HG03159 (cell line): ENCODE data around the gene STPG1.

ENCODE experiments used
- ATAC-seq: cut with Tn5 transposase; IDR thresholded peaks from one replicate; pipeline ENCODE4 v1.9.1; 2021; ENCODE audit warnings: mild to moderate bottlenecking, moderate library complexity; ENCODE audit not compliant: unreplicated experiment

The STPG1 gene

DNA sequence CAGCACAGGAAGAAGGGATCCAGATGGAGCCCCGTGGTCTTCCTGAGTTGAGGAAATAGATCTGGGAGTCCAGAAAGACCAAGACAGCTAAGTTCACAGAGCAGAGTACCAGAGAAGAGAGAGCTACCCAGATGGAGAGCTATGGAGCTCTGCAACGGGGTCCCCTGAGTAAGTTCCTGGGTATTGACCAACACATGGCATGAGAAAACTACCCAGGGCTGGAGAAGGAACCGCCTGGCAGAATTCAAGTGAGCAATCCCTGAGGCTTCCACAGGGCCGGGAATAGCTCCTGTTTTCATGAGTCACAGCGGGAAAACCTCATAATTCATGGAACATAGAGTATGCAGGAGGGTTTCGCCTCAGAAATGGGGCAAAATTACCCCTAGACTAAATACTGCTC is 19.7 kb downstream of the STPG1 start:
- no peak for ATAC-seq

DNA sequence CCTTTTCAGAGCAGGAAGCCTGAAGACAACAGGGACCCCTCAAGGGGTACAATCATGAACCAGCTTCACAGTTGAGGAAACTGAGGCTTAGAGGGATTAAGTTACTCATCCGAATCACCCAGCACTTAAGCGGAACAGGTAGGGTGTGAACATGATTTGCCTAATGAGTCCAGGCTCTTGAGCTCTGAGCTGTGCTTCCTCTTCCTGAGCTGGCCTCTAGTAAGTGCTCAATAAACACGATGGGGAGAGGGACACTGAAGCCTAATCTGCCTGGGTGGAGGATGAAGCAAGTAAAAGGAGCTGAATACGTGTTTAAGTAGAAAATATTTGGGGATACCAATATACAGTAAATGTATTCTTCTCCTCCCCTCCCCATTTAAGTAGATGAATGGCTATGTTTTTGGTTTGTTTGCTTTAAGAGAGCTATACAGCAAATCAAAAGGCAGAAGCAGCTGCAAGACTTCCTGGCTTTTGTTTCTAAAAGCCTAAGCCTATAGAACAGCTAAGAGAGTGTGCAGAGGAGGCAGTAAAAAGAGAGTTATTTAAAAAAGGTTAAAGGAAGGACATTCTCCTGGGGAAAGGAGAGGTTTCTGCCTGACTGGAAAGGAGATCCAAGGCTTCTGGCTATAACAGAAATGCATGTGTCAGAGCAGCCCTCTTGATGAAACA is 20.5 kb downstream of the STPG1 start:
- no peak for ATAC-seq

DNA sequence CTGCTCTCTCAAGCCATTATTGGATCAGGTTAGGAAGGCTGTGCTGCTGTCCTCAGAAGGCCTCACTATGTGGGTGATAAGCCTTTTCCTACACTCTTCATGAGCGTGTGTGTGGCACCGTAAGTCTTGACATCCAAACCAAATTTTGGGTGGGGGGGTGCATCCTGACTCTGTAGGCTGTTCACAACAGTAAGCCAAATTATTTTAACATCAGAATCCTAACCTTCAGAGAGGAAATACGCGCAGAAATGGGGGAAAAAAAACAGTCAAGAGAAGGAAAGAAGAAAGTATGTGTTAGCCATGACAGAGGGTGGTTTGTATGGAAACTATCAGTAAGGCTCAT is 21.0 kb downstream of the STPG1 start:
- ATAC-seq: peak; percentile 7

DNA sequence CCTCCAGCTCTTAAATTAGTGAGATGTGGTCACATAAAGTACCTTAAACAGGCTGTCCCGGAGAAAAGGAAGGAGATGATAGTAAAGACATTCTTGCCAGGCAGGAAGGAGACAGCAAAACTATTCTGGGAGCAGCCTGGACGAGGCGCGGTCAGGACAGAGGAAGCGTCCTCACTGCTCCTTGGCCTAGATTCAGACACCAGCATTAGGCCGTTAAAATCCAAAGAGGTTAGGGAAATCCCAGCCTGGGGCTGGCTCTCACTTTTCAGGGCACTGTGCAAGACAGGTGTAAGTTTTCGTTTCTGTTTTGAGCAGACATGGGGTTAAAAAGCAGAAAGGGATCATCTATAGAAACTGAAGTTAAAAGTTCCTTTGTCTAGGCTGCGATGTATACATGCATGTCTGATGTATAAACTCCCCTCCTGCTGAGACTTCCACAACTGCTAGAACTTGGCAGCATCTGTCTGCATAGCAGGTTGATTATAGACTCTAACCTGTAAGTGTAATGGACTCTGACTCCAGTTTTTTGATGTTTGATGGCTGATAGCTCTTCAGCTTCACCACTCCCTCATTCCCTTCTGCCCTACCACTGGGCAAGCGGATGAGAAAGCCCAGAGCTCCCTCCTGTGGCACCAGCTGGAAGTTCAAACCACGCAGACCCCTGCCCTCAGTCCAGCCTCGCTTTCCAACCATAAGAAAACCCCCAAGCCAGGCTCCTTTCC is 21.5 kb downstream of the STPG1 start:
- peak; percentile 66 for ATAC-seq

DNA sequence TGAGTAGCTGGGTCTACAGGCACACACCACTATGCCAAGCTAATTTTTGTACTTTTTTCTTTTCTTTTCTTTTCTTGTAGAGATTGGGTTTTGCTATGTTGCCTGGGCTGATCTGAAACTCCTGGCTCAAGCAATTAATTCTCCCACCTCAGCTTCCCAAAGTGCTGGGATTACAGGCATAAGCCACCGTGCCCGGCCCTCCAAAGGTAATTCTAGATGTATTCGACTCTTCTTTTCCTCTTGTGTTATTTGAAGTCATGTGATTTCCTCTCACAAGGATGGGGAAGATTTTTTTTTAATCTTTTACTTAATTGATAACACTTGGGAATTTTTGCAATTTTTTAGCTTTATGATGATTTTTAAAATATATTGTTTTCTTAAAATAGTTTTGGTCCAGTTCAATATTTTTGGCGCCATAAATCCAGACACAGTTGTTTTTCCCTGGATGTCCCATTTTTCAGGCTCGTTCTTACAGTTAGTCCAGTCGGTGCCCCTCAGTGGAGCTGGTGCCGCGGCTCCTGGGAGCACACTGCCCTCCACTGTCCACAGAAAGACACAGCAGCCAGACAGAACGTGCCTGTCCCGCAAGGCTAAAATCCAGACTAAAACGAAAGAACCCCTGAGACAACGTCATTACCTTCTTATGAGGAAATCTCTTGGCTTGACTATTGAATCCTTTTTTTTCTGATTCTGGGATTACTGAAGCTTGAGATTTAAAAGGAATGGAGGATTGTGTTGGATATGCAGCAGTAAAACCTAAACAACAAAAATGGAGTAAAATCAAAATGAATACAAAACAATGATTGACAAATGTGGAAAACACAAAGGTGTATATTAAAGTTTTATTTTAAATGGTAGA is 22.4 kb downstream of the STPG1 start:
- ATAC-seq: peak; percentile 56

DNA sequence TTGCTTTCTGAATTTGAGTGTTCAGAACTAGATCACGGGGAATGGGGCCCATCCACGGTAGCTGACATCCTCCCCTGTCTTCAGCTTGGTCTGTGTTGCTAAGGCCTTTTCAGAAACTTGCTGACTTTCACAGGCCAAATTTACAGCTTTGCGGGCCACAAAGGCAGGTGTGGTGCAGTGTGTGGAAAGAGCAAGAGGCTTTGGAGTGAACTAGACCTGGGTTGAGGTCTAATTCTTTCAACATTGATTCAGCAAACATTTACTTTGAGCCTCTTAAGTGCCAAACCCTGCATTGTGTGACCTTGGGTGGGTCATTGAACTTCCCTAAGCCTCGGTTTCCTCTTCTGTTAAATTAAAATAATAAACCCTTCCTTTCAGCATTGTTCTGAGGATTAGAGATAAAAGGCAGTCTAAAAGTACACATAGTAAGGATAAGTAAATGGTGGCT is 24.3 kb downstream of the STPG1 start:
- ATAC-seq: no peak

DNA sequence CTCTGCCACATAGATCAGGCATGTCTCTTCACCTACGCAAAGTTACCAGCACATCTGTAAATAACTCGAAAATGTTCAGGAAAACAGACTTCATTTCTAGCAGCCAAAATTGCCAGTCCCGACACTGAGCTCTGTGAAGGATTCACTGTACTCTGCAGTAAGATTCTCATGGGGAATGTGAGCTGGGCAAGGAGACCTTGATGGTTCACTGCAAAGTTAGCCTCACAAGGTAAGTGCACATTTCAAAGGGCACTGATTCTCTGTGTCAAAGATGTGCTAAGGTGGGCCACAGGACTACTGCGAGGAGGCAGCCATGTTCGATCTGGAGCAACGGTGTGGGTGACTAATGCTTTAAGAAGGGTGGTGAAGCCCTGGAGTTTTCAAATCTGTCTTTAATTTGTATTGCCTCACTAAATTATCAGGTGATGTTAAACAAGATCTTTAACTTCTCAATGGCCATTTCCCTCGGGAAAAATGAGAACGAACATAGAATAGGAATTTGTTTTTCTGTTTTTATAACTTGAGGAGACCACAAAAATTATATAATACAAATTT is 25.2 kb downstream of the STPG1 start:
- ATAC-seq: no peak

DNA sequence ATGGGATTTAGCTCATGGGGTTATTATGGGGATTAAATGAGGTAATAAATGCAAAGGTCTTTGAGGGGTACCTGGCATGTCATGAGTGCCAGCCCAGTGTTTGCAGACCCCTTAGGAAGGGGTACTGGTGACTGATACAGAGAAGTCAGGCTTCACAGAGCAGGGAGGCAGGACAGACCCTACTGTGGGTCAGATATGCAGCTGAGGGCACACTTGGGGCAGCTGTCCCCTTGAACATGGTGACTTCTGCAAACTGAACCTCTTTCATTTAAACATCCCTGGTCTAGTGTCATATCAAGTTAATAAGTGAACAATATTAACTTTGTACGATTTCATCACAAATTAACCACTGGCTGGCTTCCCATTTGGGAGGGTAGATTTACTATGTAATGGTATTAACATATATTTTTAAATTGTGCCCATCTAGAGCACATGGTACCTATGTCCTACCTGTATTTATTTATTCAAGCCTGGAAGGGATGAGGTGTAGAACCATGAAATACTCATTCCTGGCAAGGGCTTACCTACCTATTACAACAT is 25.9 kb downstream of the STPG1 start:
- ATAC-seq: no peak

DNA sequence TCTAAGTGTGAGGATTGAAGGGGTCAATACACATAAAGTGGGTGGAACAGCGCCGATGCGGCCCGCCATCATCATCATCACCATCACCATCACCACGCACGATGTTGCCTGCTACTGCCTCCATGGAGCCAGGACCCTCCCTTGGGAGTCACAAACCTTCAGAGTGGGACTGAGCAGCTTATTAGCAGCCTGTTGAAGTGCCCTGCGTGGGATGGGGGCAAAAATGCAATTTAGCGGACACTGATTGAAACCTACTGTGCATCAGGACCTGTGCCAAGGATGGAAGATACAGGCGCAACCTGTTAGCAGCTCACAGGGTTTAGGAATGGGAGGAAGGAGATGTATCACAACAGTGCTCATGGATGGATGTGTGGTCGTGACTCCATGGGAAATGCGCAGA is 26.7 kb downstream of the STPG1 start:
- no peak for ATAC-seq

DNA sequence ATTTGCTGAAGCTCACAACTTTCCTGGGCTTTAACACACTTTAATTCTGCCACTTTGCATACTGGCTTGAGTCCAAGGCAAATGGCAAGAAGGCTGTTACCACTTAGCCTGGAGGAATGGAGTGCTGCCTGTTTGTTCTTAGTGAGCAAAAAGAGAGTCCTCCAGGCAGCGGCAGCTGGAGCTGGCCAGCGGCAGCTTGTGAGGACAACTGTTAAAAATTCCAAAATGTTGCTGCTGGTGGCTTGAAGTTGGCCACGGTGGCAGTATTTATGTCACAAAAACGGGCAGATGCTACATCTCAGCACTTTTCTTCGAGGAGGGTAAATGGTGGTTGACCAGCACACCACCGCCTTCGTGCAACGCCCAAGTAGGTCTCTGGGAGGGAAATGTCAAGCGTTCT is 27.3 kb downstream of the STPG1 start:
- ATAC-seq: no peak

DNA sequence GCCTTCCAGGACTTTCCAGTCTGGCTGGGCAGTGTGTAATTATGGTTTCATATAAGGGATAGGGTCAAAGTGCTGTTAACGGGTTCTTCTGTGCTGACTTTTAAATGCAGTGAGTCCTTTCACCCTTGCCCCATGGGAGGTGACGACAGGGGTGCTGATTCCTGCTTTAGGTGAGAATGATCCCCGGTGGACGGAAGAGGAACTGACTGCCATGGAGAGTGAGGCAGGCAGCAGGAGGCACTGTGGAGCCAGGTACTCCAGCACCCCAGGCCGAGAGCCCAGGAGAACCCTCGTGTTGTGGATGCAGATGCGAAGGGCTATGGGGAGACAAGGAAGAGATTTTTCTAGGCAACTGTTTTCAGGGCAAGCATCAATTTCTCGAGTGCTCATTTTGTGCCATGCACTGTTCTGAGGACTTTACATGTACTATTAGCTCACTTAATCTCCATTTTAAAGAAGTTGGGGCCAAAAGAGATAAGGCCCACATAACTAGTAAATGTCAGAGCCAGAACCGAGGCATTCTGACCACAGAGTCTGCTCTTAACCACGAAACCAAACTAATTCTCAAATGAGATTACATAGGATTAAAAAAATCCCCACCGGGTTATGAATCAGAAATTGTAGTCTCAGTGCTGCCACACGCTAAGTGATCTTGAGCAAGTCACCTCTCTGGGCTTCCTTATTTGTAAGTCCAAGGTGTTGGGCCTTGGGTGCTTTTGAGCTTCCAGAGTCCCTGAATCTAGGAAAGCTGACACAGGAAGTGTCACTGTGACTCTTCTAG is 28.2 kb downstream of the STPG1 start:
- no peak for ATAC-seq

DNA sequence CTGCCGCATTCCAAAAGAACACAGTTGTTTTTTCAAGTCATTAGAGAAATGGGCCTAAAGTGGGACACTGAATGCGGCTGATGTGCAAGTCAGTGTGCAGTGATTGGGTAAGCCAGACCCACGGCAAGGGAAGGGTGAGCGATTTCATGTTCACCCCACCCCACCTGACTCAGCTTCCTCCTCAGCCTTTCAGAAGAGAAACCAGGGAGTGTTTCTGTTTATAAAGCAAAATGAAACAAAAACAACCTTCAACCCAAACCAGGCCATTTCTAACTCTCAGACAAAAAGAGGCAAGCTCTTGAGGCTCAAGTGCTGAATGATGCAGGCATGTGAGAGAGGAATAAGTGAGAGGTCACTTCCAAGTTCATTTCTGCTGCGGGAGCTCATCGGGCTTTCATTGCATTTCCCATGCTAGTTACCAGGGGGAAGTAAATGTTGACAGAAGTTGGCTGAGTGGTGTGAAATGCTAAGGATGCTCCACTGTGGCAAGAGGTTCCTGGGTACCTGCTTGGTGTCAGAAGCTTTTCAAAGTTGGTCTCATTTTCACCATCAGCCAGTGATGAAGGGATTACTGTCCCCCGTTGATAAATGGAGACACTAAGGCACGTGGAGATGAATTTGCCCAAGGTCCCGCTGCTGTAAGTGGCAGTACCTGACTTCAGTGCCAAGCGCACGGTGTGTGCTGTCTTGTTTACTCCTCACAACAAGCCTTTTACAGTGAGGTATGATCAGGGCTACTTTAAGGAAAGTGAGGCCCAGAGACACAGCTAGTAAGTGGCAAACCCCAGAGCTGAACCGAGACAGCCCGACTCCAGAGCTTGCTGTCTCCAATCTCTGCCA is 29.1 kb downstream of the STPG1 start:
- ATAC-seq: peak; percentile 65

DNA sequence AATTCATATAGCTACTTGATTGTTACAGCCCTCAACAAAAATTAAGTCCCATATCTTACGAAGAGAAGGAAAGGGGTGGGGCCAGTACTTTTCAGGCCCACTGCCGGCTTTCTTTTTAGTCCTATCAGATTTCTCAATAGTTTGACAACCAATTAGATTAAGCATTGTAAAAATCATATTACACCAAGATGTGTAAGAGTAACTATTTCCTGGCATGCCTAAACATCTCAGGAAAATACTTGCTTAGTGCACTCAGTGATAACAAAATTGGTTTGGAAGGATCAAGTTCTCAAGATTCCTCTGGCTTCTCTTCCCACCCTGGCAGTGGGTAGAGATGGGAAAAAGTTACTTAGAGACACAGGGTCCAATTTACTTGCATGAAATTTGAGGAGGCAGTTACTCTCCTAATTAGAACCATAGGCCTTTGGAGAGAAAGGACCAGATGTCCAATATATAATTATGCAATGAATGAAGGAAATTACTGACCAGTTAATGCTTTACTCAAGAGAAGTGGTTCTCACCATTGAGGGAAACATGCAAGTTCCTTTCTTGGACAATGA is 30.1 kb downstream of the STPG1 start:
- no peak for ATAC-seq

DNA sequence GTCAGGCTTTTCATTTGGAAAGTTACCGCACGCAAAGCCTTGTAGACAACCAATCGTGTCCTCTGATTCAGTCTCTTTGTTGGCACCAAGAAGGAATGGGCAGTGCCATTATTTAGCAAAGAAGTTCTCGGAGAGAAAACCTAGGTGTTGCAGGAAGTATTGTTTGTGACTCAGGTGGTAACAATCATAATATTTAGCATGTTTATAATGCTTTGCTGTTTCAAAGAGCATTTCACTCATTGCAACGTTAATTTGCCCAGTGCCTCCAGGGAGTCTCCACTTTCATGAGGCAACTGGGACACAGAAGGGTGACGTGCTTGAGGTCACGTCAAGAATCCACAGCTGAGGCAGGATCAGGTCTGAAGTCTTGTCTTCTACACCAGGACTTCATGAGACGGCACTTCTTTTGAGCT is 31.4 kb downstream of the STPG1 start:
- ATAC-seq: no peak

DNA sequence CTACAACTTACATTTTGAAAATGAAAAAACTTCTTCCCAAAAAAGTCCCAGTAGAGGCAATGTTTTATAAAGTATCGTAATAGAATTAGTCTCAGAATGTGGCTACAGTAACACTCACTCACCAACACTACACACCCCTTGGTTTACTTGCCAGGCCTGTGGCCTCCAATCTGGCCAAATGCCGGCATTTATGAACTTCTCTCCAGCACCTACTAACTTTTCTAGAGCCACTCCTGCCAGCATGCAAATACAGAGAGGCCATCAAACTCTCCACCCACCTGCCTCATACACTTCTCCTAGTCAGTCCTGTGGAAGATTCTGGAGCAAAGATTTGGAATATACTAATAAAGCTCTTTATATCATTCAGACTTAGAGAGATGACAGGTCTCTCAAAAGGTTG is 32.3 kb downstream of the STPG1 start:
- ATAC-seq: no peak

DNA sequence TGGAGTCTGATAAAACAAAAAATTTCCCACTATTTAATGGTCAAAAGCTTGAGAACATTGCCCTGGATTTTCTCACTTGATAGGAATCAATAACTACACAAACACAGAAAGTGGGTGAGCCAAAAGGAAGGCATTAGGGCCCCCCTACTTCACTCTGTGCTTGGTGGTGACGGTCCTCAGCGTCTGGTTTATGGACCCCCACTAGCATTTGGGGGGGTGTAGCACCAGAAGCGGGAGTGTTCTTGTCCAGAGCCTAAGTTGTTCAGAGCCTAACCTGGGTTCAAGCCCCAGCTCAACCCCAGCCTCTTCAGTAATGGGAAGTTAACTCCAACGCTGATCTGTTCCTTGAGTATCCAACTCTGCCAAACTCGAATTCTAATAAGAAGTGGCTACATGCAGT is 33.1 kb downstream of the STPG1 start:
- ATAC-seq: no peak

DNA sequence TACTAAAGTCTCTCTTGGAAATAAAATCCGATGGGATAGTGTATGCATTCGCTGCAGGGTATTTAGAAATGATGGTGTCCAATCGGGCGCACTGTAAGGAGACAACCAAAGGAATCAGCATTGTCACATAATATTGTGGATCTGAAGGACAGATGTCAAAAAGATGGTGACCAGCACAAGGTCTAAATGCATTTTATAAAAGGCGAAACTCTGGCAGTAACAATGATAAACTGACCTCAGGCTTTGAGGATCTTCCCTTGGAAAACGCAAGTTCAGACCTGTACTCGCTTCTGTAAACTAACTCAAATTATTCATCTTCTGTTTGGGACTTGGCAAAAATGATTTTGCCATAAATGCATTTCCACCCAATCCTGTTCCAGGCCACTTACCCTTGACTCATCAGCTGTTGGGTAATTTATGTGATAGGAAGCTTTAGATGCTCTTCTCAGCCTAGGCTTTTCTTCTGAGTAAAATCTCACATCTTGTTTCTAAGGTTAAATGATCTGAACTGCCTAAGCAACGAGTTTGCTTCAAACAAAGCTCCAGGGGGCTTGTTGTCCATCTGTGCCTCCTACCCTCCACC is 33.8 kb downstream of the STPG1 start:
- no peak for ATAC-seq

DNA sequence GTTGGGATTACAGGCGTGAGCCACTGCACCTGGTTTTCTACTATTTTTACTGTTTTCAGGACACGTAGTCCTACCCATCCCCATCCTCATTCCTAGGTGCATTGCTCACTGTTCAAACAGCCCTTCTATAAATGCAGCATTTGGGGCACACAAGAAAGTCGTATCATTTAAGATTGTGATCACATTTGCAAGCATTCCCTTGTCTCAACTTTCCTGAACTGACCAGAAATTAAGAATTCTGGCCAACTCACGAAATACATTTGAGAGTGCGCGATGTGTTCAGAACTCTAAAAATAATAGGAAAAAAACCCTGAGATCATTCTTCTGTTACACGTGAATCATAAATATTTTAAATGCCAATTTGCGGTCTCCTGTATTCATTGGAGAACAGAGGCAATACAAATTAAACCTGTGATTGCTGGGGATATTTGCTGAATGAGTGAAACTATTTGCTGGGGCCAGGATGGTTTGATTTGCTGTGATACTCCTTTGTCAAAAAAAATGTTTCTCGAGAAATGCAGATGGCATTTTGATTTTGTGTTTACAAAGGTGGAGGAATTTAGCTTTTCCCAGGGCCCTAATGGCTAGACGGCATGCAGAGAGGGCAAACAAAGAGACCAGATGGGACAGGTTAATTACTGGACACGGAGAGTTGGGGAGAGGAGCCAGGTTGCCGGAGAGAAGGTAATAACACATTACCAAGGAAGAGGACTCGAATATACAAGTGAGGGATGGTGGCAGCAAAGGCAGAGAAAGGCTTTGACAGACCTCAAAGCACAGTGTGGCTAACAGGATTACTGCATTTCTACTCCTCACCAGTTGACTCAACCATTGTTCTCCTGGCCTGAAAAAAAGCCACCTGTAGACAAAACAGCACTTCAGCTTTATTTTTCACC is 38.4 kb downstream of the STPG1 start:
- no peak for ATAC-seq
